ENCODE data around the gene PTPRT. TPM values are rescaled to one million over a fixed set of nuclear protein-coding genes. Genes with fewer than 3 reads are reported as not detected.
A peak's percentile ranks its signal among the peaks of the same experiment; 100 is the strongest.

Gene PTPRT
- polyA plus RNA-seq, 10 donors = 0.35 to 1.8 (median 0.64) TPM

GRCh38 chr20:42837456-42837855 is 352.2 kb downstream of the PTPRT start:
- DNase-seq = no peak

GRCh38 chr20:42836339-42836738 is 353.4 kb downstream of the PTPRT start:
- no peak for DNase-seq

- no peak for DNase-seq
Measured at GRCh38 chr20:42807876-42808275, 381.8 kb downstream of the PTPRT start.

GRCh38 chr20:42795111-42795695 is 394.5 kb downstream of the PTPRT start:
- peak in 1 of 3 donors; percentile 11 for DNase-seq

GRCh38 chr20:42792052-42792451 is 397.7 kb downstream of the PTPRT start:
- DNase-seq = no peak

GRCh38 chr20:42790111-42790510 is 399.6 kb downstream of the PTPRT start:
- peak in 2 of 3 donors; percentile 3 to 17 for DNase-seq

- DNase-seq = no peak
Measured at GRCh38 chr20:42788707-42789106, 401.0 kb downstream of the PTPRT start.

GRCh38 chr20:42785041-42785440 is 404.7 kb downstream of the PTPRT start:
- no peak for DNase-seq

GRCh38 chr20:42779216-42779615 is 410.5 kb downstream of the PTPRT start:
- no peak for DNase-seq

GRCh38 chr20:42775866-42776265 is 413.8 kb downstream of the PTPRT start:
- no peak for DNase-seq

GRCh38 chr20:42775037-42775436 is 414.7 kb downstream of the PTPRT start:
- DNase-seq = no peak

GRCh38 chr20:42763015-42763414 is 426.7 kb downstream of the PTPRT start:
- DNase-seq = no peak

- no peak for DNase-seq
Measured at GRCh38 chr20:42756991-42757390, 432.7 kb downstream of the PTPRT start.

GRCh38 chr20:42754706-42755105 is 435.0 kb downstream of the PTPRT start:
- DNase-seq = peak in 1 of 3 donors; percentile 17

GRCh38 chr20:42752620-42753019 is 437.1 kb downstream of the PTPRT start:
- no peak for DNase-seq

GRCh38 chr20:42749556-42749955 is 440.1 kb downstream of the PTPRT start:
- no peak for DNase-seq

- no peak for DNase-seq
Measured at GRCh38 chr20:42747765-42748411, 441.8 kb downstream of the PTPRT start.

- DNase-seq = no peak
Measured at GRCh38 chr20:42744756-42745465, 444.8 kb downstream of the PTPRT start.

- DNase-seq = no peak
Measured at GRCh38 chr20:42742926-42743325, 446.8 kb downstream of the PTPRT start.

- no peak for DNase-seq
Measured at GRCh38 chr20:42741906-42742305, 447.8 kb downstream of the PTPRT start.

GRCh38 chr20:42740226-42740870 is 449.4 kb downstream of the PTPRT start:
- DNase-seq = peak in 2 of 3 donors; percentile 24 to 25

GRCh38 chr20:42739683-42740082 is 450.0 kb downstream of the PTPRT start:
- no peak for DNase-seq

- no peak for DNase-seq
Measured at GRCh38 chr20:42735539-42735938, 454.2 kb downstream of the PTPRT start.

All from muscle of back (tissue), 11 donors.